GM23338 (cell line): ENCODE data around the gene SH3GLB1.

Experiments used
- EZH2 ChIP-seq: fragments of 200-600 bp; sonication (generic); IDR thresholded peaks from one replicate; pipeline ENCODE4 v1.8.0; 2017; ENCODE audit warnings: antibody characterized with exemption, mild to moderate bottlenecking, low read depth; ENCODE audit not compliant: unreplicated experiment
- POLR2AphosphoS5 ChIP-seq: IDR thresholded peaks from 2 replicates; pipeline ENCODE4 v1.6.1; 2016; ENCODE audit warnings: antibody characterized with exemption, low read depth
- TF ChIP-seq, protein P1 (sequence below), 2 experiments: fragments of 200-600 bp in 1 of 2; sonication (generic) in 1 of 2; conservative IDR thresholded peaks; 2 replicates each; pipeline versions ENCODE4 v1.5.1 to v1.6.1; 2016 to 2017; ENCODE audit warnings: antibody characterized with exemption in 2 of 2, low read depth in 2 of 2, mild to moderate bottlenecking in 2 of 2, moderate library complexity in 1 of 2
- TF ChIP-seq, protein P2 (sequence below): IDR thresholded peaks from one replicate; pipeline ENCODE4 v1.6.1; 2018; ENCODE audit warnings: antibody characterized with exemption; ENCODE audit not compliant: unreplicated experiment

DNA sequence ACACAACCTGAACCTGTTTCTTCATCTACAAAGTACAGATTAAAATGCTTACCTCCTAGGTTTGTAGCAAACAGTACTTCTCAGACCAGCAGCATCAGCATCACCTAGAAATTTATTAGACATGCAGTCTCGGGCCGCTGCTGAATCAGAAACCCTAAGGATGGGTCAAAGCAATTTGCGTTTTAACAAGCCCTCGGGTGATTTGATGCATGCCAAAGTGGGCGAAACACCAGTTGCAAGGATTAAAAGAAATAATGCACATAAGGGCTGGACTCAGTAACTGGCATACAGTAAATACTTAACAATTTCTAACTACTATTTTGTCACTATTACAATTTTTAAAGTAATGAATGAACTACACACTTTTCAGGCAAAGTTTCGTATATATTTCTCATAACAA is 47.5 kb downstream of the SH3GLB1 start:
- TF ChIP-seq POLR2AphosphoS5 (no peak), EZH2 (no peak)
- TF ChIP-seq, protein P1, sequence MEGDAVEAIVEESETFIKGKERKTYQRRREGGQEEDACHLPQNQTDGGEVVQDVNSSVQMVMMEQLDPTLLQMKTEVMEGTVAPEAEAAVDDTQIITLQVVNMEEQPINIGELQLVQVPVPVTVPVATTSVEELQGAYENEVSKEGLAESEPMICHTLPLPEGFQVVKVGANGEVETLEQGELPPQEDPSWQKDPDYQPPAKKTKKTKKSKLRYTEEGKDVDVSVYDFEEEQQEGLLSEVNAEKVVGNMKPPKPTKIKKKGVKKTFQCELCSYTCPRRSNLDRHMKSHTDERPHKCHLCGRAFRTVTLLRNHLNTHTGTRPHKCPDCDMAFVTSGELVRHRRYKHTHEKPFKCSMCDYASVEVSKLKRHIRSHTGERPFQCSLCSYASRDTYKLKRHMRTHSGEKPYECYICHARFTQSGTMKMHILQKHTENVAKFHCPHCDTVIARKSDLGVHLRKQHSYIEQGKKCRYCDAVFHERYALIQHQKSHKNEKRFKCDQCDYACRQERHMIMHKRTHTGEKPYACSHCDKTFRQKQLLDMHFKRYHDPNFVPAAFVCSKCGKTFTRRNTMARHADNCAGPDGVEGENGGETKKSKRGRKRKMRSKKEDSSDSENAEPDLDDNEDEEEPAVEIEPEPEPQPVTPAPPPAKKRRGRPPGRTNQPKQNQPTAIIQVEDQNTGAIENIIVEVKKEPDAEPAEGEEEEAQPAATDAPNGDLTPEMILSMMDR (conservative IDR thresholded peaks at IDR 0.05; ENCODE audit: low read depth in 2 of 2): no peak
- TF ChIP-seq, protein P2, sequence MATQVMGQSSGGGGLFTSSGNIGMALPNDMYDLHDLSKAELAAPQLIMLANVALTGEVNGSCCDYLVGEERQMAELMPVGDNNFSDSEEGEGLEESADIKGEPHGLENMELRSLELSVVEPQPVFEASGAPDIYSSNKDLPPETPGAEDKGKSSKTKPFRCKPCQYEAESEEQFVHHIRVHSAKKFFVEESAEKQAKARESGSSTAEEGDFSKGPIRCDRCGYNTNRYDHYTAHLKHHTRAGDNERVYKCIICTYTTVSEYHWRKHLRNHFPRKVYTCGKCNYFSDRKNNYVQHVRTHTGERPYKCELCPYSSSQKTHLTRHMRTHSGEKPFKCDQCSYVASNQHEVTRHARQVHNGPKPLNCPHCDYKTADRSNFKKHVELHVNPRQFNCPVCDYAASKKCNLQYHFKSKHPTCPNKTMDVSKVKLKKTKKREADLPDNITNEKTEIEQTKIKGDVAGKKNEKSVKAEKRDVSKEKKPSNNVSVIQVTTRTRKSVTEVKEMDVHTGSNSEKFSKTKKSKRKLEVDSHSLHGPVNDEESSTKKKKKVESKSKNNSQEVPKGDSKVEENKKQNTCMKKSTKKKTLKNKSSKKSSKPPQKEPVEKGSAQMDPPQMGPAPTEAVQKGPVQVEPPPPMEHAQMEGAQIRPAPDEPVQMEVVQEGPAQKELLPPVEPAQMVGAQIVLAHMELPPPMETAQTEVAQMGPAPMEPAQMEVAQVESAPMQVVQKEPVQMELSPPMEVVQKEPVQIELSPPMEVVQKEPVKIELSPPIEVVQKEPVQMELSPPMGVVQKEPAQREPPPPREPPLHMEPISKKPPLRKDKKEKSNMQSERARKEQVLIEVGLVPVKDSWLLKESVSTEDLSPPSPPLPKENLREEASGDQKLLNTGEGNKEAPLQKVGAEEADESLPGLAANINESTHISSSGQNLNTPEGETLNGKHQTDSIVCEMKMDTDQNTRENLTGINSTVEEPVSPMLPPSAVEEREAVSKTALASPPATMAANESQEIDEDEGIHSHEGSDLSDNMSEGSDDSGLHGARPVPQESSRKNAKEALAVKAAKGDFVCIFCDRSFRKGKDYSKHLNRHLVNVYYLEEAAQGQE: no peak
